GM20000 (cell line): ENCODE results near the gene ASTN1.

Experiments
- DNase-seq: peaks from one replicate; pipeline ENCODE4 v3.0.0; 2012; ENCODE audit warnings: low spot score
- TF ChIP-seq, protein P1 (sequence below): IDR thresholded peaks from 2 replicates; pipeline ENCODE4 v1.5.1; 2012; ENCODE audit warnings: mild to moderate bottlenecking, control low read depth; ENCODE audit errors: extremely low read depth, missing control alignments

The ASTN1 gene

DNA sequence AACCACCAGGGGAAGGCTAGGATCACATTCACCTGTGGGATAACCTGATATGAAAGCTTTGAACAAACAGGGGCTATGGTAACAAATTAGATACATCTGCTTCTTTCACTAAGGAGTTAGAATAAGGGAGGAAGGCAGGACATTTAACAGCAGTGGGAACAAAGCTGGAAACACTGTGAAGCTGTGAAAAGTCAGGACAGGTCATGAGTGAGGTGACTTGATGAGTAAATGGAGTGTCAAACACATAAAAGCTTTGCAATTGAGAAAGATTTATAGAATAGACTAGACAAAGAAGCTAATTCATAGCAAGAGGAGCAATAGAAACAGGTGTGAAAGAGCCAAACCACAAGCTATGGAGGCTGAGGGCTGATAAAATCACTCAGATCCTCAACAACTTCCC is 110.0 kb downstream of the ASTN1 start:
- no peak for DNase-seq
- TF ChIP-seq, protein P1, sequence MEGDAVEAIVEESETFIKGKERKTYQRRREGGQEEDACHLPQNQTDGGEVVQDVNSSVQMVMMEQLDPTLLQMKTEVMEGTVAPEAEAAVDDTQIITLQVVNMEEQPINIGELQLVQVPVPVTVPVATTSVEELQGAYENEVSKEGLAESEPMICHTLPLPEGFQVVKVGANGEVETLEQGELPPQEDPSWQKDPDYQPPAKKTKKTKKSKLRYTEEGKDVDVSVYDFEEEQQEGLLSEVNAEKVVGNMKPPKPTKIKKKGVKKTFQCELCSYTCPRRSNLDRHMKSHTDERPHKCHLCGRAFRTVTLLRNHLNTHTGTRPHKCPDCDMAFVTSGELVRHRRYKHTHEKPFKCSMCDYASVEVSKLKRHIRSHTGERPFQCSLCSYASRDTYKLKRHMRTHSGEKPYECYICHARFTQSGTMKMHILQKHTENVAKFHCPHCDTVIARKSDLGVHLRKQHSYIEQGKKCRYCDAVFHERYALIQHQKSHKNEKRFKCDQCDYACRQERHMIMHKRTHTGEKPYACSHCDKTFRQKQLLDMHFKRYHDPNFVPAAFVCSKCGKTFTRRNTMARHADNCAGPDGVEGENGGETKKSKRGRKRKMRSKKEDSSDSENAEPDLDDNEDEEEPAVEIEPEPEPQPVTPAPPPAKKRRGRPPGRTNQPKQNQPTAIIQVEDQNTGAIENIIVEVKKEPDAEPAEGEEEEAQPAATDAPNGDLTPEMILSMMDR, result no peak

- TF ChIP-seq, protein P1, result no peak
- no peak for DNase-seq
These were observed 110.9 kb downstream of the ASTN1 start for GRCh38 chr1:177053648-177054047.

DNA sequence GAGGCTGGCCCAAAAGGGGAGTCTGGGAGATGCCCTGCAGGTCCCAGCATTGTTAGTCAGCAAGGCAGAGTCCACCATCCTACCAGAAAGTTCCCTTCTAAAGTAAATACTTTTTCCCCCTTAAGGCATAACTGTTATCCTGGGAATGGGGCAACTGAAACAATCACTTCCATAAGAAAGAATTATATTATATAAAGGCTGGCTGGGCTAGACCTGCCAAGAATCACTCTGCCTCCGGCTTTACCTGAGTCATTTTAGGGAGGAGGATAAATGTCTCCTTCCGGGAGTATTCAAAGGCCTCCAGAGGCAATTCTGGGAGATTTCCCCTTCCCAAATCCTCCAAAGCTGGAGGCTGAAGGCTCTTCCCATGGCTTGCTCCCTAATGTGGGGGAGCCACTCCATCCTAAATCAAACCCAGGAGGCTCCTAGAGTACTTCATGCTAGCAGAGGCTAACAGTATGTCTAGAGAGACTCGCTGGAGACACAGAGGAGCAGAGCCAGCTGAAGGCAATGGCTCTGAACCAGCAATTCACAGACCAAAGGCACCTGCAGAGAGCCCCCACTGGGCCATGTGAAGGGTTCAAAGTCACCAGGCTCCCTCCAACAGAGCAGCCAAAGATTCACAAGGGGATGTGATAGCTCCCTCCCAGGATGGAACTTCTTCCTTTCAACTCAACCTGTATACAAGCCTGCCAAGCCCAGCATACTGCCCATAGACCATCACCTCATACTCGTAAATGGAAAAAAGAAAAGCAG is 116.0 kb downstream of the ASTN1 start:
- TF ChIP-seq, protein P1, result no peak
- no peak for DNase-seq

- TF ChIP-seq, protein P1, result no peak
- DNase-seq, result no peak
These were observed 119.4 kb downstream of the ASTN1 start for GRCh38 chr1:177045151-177045550.

- DNase-seq, result no peak
- TF ChIP-seq, protein P1, result no peak
These were observed 120.1 kb downstream of the ASTN1 start for GRCh38 chr1:177044390-177044789.

- TF ChIP-seq, protein P1, result no peak
- DNase-seq, result no peak
These were observed 120.9 kb downstream of the ASTN1 start for GRCh38 chr1:177043597-177043996.

DNA sequence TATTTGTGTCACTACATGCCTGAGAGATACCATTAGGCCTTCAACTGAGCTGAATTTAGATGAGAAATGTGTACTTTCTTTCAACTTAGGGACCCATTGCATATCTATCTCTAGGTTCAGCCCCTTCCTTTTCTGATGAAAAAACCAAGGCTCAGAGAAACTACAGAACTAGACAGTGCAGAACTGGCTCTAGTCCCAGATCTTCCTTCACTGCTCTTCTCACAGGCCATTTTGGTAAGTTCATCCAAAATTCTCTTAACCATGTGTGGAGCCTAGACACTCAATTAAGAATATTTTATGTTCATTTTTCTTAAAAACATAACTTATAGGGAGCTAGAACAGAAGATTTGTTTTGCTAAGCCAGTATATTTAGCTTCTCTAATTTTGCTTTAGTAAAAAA is 128.9 kb downstream of the ASTN1 start:
- no peak for DNase-seq
- TF ChIP-seq, protein P1, result no peak
